Epithelial cell of proximal tubule (primary cell): Measurements from ENCODE around the gene SLC5A9. TPM values are rescaled to one million over a fixed set of nuclear protein-coding genes. Genes with fewer than 3 reads are reported as not detected.
"Not testable (repeated sequence)": the region's sequence is repeated elsewhere in the genome, so short reads cannot be mapped to it uniquely, and the experiment has no call there.

Experiments used
- DNase-seq: peaks from one replicate; pipeline ENCODE4 v3.0.0-alpha.2; 2011; ENCODE audit warnings: low read depth
- H3K4me3 ChIP-seq: 2 replicates; pipeline ENCODE4 v1.5.1; 2011; ENCODE audit warnings: low read depth, mild to moderate bottlenecking, low read length
- total RNA-seq: library from RNA; depleted of rRNA; stranded (reverse); fragments of >200 nt; gene quantifications from 2 replicates; pipeline ENCODE4 v1.2.3, GENCODE V29; 2015
- TF ChIP-seq, protein P1 (sequence below): conservative IDR thresholded peaks from 2 replicates; pipeline ENCODE4 v1.5.1; 2012; ENCODE audit warnings: low read depth, mild to moderate bottlenecking, low read length

The SLC5A9 gene
- total RNA-seq, 1 donor from 2014 or later, result not detected

GRCh38 chr1:48203287-48203900 is 19.1 kb upstream of the SLC5A9 start:
- H3K4me3 ChIP-seq, result no peak overlapping the region
- TF ChIP-seq, protein P1, sequence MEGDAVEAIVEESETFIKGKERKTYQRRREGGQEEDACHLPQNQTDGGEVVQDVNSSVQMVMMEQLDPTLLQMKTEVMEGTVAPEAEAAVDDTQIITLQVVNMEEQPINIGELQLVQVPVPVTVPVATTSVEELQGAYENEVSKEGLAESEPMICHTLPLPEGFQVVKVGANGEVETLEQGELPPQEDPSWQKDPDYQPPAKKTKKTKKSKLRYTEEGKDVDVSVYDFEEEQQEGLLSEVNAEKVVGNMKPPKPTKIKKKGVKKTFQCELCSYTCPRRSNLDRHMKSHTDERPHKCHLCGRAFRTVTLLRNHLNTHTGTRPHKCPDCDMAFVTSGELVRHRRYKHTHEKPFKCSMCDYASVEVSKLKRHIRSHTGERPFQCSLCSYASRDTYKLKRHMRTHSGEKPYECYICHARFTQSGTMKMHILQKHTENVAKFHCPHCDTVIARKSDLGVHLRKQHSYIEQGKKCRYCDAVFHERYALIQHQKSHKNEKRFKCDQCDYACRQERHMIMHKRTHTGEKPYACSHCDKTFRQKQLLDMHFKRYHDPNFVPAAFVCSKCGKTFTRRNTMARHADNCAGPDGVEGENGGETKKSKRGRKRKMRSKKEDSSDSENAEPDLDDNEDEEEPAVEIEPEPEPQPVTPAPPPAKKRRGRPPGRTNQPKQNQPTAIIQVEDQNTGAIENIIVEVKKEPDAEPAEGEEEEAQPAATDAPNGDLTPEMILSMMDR, result peak; percentile 69
- DNase-seq, result no peak

DNA sequence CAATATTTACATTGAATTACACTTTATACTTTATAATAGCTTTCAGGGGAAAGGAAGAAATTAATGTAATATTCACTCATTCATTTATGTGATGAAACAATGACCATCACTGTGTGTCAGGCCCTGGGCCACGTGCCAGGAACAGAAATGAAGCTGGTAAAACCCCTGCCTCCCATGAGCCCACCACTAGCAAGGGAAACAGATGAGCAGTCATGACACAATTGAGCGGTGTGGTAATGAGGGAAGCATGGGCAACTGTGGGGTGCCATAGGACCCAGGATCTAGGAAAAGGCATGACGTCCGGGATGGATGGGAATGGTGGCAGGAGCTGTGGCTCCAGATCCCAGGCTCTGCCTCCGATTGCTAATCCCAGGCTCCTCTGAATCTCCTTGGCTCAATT is 17.0 kb upstream of the SLC5A9 start:
- no peak for DNase-seq
- H3K4me3 ChIP-seq, result no peak overlapping the region
- TF ChIP-seq, protein P1, result no peak

DNA sequence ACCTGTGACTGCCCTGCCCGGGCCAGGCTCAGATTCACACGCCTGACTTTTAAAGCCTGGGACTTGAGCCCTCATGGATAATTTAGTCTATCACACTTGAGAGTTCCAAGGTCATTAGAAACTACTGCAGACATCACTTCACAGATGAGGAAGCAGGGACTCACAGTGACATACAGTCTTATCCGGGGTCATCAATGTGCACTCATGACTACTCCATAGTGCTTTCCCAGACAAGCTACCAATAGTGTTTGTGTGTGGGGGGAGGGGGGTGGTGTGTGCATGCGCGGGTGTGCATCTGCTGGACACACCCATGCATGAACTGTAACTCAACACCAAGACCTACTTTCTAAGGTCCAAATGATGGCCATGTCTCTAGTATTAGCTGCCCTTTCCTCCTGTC is 16.1 kb upstream of the SLC5A9 start:
- TF ChIP-seq, protein P1, result no peak
- no peak for DNase-seq
- no peak overlapping the region for H3K4me3 ChIP-seq

DNA sequence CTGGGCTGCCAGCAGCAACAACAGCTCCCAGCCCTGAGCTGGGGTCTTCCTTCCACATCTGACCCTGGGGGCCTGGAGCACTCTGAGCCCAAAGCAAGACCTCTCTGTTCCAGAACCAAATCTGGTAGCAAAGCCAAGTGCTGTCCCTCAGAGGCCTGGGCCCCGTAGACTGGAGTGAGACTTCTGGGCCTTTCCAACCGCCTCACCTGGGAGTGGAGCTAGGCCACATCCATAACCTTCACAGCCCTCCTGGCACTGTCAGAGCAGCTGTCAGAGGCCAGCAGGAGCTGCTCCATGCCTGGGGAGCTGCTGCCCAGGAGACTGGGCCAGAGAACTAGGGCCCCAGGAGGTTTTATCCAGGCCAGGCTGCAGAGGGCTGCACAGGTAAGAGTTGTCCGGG is 15.4 kb upstream of the SLC5A9 start:
- no peak for DNase-seq
- TF ChIP-seq, protein P1, result no peak
- H3K4me3 ChIP-seq, result no peak overlapping the region

- no peak overlapping the region for H3K4me3 ChIP-seq
- DNase-seq, result no peak
- TF ChIP-seq, protein P1, result no peak
These were observed 14.9 kb upstream of the SLC5A9 start for GRCh38 chr1:48207536-48208075.

DNA sequence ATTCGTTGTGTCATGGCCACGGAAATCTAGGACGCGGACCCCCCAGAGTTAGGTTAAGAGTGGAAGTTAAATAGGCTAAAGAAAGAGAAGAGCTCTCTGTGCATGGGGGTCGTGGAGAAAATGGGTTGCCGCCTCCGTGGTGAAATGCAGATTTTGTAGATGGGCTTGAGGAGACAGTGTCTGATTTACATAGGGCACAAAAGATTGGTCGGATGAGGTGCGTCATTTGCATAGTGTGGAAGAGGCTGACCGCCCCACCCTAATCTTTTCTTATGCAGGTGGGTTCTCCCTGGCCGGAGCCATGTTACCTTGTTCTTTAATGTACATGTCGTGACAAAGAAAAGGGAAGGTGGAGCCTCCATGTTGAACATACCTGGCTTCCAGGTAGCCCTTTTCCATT is 14.3 kb upstream of the SLC5A9 start:
- TF ChIP-seq, protein P1, result no peak
- DNase-seq, result no peak
- no peak overlapping the region for H3K4me3 ChIP-seq

GRCh38 chr1:48208652-48209051 is 13.9 kb upstream of the SLC5A9 start:
- no peak overlapping the region for H3K4me3 ChIP-seq
- TF ChIP-seq, protein P1, result no peak
- DNase-seq, result no peak

GRCh38 chr1:48213462-48213861 is 9.1 kb upstream of the SLC5A9 start:
- H3K4me3 ChIP-seq, DNase-seq: not testable (repeated sequence)

GRCh38 chr1:48214366-48214765 is 8.2 kb upstream of the SLC5A9 start:
- DNase-seq, result not testable (repeated sequence)

More at GRCh38 chr1:48214366-48214765, 8.2 kb upstream of the SLC5A9 start:
- H3K4me3 ChIP-seq, result not testable (repeated sequence)
